Omental fat pad (tissue), 4 donors: ENCODE data around the gene AP2A1. TPM values are rescaled to one million over a fixed set of nuclear protein-coding genes. Genes with fewer than 3 reads are reported as not detected.
"Not testable (repeated sequence)": the region's sequence is repeated elsewhere in the genome, so short reads cannot be mapped to it uniquely, and the experiment has no call there.

Source experiments
- ATAC-seq: fragments of 150-250 bp; one replicate; pipeline ENCODE4 v1.9.1; 2016; ENCODE audit warnings: mild to moderate bottlenecking, moderate library complexity; ENCODE audit not compliant: low FRiP score
- DNase-seq: peaks from one replicate; pipeline ENCODE4 v3.0.0-alpha.2; 2019; ENCODE audit warnings: low spot score
- CTCF ChIP-seq, 3 donors: fragments of 450-650 bp; IDR thresholded peaks; one replicate each; pipeline ENCODE4 v1.5.1; 2016 to 2017; ENCODE audit warnings: antibody characterized with exemption in 3 of 3, mild to moderate bottlenecking in 3 of 3, moderate library complexity in 2 of 3
- total RNA-seq, 4 donors: library from RNA; depleted of rRNA; stranded (reverse); fragments of >200 nt; gene quantifications; one replicate each; pipeline ENCODE4 v1.1.0, GENCODE V29; 2016

Gene AP2A1
- 10 to 100 TPM; 63.9 to 88.0 (median 72.4) TPM for total RNA-seq

GRCh38 chr19:49766930-49767299 is at the start of gene AP2A1:
Gene AP2A1 (plus strand): TSS chr19:49767001. CDS start chr19:49767134, 133 bp downstream.
- DNase-seq (no peak), ATAC-seq (no peak)
- no peak for TF ChIP-seq CTCF (IDR thresholded peaks at IDR 0.05)

GRCh38 chr19:49718511-49718910 is 48.3 kb upstream of the AP2A1 start:
- ATAC-seq, result no peak
- DNase-seq, result no peak
- no peak for TF ChIP-seq CTCF (IDR thresholded peaks at IDR 0.05)

GRCh38 chr19:49718991-49719390 is 47.8 kb upstream of the AP2A1 start:
- ATAC-seq (no peak), DNase-seq (no peak)
- no peak for TF ChIP-seq CTCF (IDR thresholded peaks at IDR 0.05)

GRCh38 chr19:49719420-49719819 is 47.4 kb upstream of the AP2A1 start:
- DNase-seq, ATAC-seq: not testable (repeated sequence)

GRCh38 chr19:49727217-49728030 is 39.4 kb upstream of the AP2A1 start:
- no peak for DNase-seq
- TF ChIP-seq CTCF (IDR thresholded peaks at IDR 0.05), result no peak
- ATAC-seq, result peak; percentile 90

- ATAC-seq (no peak), DNase-seq (no peak)
- no peak for TF ChIP-seq CTCF (IDR thresholded peaks at IDR 0.05)
These were observed 36.6 kb upstream of the AP2A1 start for GRCh38 chr19:49730166-49730565.

GRCh38 chr19:49738268-49738667 is 28.5 kb upstream of the AP2A1 start:
- no peak for ATAC-seq
- no peak for DNase-seq
- no peak for TF ChIP-seq CTCF (IDR thresholded peaks at IDR 0.05)
